Hepatocyte (in vitro differentiated cells): ENCODE data around the gene ASGR1.

Experiments
- EZH2phosphoT487 ChIP-seq: fragments of 200-600 bp; sonication (generic); IDR thresholded peaks from one replicate; pipeline ENCODE4 v1.6.1; 2018; ENCODE audit warnings: antibody characterized with exemption, mild to moderate bottlenecking, low read depth, moderate library complexity; ENCODE audit not compliant: unreplicated experiment, severe bottlenecking
- TF ChIP-seq, protein P1 (sequence below): fragments of 200-600 bp; sonication (generic); IDR thresholded peaks from 2 replicates; pipeline ENCODE4 v1.5.1; 2016; ENCODE audit warnings: antibody characterized with exemption, mild to moderate bottlenecking; ENCODE audit not compliant: poor library complexity

DNA sequence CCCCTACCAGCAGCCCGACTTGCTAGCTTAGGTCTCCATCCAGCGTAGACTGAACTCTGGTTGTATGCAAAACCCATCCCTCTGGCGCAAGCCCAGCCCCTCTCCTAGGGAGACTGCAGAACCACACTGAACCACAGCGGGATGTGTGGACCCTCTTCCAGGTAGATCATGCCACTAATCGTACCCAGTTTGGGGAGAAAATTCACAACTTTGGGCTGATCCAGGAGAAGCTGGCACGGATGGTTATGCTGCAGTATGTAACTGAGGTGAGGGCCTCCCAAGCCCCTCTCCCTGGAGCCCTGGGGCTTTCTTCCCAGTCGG lies 43.8 kb upstream of the ASGR1 start:
- no peak for TF ChIP-seq EZH2phosphoT487
- TF ChIP-seq, protein P1, sequence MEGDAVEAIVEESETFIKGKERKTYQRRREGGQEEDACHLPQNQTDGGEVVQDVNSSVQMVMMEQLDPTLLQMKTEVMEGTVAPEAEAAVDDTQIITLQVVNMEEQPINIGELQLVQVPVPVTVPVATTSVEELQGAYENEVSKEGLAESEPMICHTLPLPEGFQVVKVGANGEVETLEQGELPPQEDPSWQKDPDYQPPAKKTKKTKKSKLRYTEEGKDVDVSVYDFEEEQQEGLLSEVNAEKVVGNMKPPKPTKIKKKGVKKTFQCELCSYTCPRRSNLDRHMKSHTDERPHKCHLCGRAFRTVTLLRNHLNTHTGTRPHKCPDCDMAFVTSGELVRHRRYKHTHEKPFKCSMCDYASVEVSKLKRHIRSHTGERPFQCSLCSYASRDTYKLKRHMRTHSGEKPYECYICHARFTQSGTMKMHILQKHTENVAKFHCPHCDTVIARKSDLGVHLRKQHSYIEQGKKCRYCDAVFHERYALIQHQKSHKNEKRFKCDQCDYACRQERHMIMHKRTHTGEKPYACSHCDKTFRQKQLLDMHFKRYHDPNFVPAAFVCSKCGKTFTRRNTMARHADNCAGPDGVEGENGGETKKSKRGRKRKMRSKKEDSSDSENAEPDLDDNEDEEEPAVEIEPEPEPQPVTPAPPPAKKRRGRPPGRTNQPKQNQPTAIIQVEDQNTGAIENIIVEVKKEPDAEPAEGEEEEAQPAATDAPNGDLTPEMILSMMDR: no peak
